Measurements from ENCODE around the gene FAM83E. TPM values are rescaled to one million over a fixed set of nuclear protein-coding genes. Genes with fewer than 3 reads are reported as not detected.
A peak's percentile ranks its signal among the peaks of the same experiment; 100 is the strongest.

FAM83E gene
- total RNA-seq, 6 donors from 2014 or later, result 24.0 to 87.3 (median 43.3) TPM

DNA sequence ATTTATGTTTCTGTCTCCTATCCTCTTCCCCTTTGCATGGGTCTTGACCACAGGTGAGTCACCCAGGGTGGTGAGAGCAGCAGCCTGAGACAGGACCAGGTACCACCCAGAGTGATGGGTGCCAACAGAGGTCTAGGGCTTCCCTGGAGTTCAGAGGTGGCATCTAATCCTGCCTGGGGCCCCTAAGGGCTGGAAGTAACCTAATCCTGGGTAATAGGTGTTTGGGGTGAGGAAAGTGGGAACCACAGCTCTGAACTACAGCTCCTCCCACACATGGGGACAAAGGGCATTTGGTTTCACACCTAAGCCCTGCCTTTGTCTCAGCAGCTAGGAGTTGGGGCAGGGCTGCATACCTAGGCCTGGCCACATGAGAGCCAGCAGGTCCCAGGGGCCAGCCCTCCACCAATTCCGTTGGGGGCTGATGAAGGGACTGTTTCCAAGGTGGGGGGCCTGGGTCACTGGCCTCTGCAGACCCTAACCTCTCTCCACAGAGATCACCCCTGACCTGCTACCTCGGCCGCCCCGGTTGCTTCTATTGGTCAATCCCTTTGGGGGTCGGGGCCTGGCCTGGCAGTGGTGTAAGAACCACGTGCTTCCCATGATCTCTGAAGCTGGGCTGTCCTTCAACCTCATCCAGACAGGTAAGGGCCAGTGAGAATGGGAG is 12.5 kb upstream of the FAM83E start:
- H3K36me3 ChIP-seq, result peaks cover 0 to 25% (median 6%) of the 10 kb centered on the region in 4 donors
- H3K9me3 ChIP-seq, result no peaks in the 10 kb centered on the region
- no peak for DNase-seq
- no peak for ATAC-seq (ENCODE audit: low FRiP score in 2 of 2)
- peaks cover 41 to 55% (median 52%) of the 10 kb centered on the region in 4 donors for H3K4me1 ChIP-seq
- H3K4me3 ChIP-seq, result no peak overlapping the region
- TF ChIP-seq POLR2AphosphoS5 (IDR thresholded peaks at IDR 0.05), result no peak
- no peak for TF ChIP-seq POLR2A (IDR thresholded peaks at IDR 0.05)
- TF ChIP-seq EP300 (IDR thresholded peaks at IDR 0.05), result no peak
- no peak for TF ChIP-seq CTCF (IDR thresholded peaks at IDR 0.05)
- no peaks in the 10 kb centered on the region for H3K27me3 ChIP-seq
- peak overlapping the region in 1 of 4 donors; percentile 17 for H3K27ac ChIP-seq
- WGBS, 2 donors, result 80 to 82% methylated on average over 1 to 6 of the region's 6 CpGs

DNA sequence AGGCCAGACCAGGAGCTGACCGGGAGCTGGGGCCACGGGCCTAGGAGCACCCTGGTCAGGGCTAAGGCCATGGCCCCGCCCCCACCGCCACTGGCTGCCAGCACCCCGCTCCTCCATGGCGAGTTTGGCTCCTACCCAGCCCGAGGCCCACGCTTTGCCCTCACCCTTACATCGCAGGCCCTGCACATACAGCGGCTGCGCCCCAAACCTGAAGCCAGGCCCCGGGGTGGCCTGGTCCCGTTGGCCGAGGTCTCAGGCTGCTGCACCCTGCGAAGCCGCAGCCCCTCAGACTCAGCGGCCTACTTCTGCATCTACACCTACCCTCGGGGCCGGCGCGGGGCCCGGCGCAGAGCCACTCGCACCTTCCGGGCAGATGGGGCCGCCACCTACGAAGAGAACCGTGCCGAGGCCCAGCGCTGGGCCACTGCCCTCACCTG is 11.0 kb upstream of the FAM83E start:
- peaks cover 26 to 46% (median 39%) of the 10 kb centered on the region in 4 donors for H3K4me1 ChIP-seq
- no peaks in the 10 kb centered on the region for H3K27me3 ChIP-seq
- no peaks in the 10 kb centered on the region for H3K9me3 ChIP-seq
- H3K36me3 ChIP-seq, result peaks cover 0 to 25% (median 9%) of the 10 kb centered on the region in 4 donors
- whole genome bisulfite sequencing, 2 donors, result 94 to 97% methylated on average over 19 to 21 of the region's 30 CpGs
- DNase-seq, result peak in 1 of 2 donors; percentile 86
- no peak for TF ChIP-seq CTCF (IDR thresholded peaks at IDR 0.05)
- TF ChIP-seq POLR2AphosphoS5 (IDR thresholded peaks at IDR 0.05), result no peak
- TF ChIP-seq EP300 (IDR thresholded peaks at IDR 0.05), result no peak
- TF ChIP-seq POLR2A (IDR thresholded peaks at IDR 0.05), result no peak
- H3K27ac ChIP-seq, result peak overlapping the region in 1 of 4 donors; percentile 87
- no peak for ATAC-seq (ENCODE audit: low FRiP score in 2 of 2)
- no peak overlapping the region for H3K4me3 ChIP-seq

- Histone ChIP-seq H3K36me3 (peaks cover 0 to 24% (median 10%) of the 10 kb centered on the region in 4 donors), H3K27ac (peak overlapping the region; percentile 32 to 88 (median 84)), H3K4me3 (peak overlapping the region in 3 of 4 donors; percentile 44 to 57 (median 53)), H3K9me3 (no peaks in the 10 kb centered on the region), H3K27me3 (no peaks in the 10 kb centered on the region), H3K4me1 (peaks cover 21 to 42% (median 33%) of the 10 kb centered on the region in 4 donors)
- WGBS, 2 donors, result 67 to 69% methylated on average over 23 to 24 of the region's 24 CpGs
- ATAC-seq (ENCODE audit: low FRiP score in 2 of 2) (no peak), DNase-seq (peak in 1 of 2 donors; percentile 24)
- TF ChIP-seq EP300 (IDR thresholded peaks at IDR 0.05), result no peak
- no peak for TF ChIP-seq POLR2AphosphoS5 (IDR thresholded peaks at IDR 0.05)
- TF ChIP-seq POLR2A (IDR thresholded peaks at IDR 0.05), result no peak
- TF ChIP-seq CTCF (IDR thresholded peaks at IDR 0.05), result no peak
These were observed 10.2 kb upstream of the FAM83E start for GRCh38 chr19:48624791-48625723.

DNA sequence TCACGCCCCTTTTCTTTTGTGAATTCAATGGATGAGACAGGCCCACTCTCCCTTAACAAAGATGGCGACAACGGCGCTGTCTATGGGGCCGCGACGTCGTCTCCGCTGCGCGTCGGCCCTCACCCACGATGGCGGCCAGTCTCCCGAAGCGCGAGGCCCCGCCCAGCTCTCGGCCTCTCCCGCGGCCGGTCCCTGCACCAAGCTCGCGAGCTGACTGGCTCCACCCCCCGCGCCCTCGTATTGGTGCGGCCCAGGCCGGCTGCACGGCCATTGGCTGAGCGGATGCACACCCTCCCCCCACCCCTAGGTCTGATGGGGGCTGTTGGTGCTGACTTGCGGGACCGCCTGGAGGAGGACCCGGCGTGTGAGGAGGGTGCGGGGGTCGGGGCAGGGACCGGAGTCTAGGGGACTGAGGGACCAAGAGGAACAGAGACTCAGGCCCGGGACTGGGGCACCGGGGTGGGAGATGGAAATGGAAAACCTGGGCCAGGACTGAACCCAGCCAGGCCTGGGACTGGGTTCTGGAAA is 9.3 kb upstream of the FAM83E start:
- peak; percentile 92 to 94 for ATAC-seq (ENCODE audit: low FRiP score in 2 of 2)

More for the DNA sequence above, 9.3 kb upstream of the FAM83E start:
- peak in 2 of 4 donors; percentile 18 to 34 for TF ChIP-seq POLR2A (IDR thresholded peaks at IDR 0.05)
- TF ChIP-seq EP300 (IDR thresholded peaks at IDR 0.05), result no peak
- TF ChIP-seq POLR2AphosphoS5 (IDR thresholded peaks at IDR 0.05), result peak; percentile 20 to 56
- peak in 1 of 6 experiments; percentile 29 for TF ChIP-seq CTCF (IDR thresholded peaks at IDR 0.05)
- no peaks in the 10 kb centered on the region for H3K27me3 ChIP-seq
- H3K9me3 ChIP-seq, result no peaks in the 10 kb centered on the region
- WGBS, 2 donors, result 2 to 3% methylated on average over 19 to 25 of the region's 40 CpGs
- H3K4me1 ChIP-seq, result peaks cover 24 to 43% (median 32%) of the 10 kb centered on the region in 4 donors
- H3K27ac ChIP-seq, result peak overlapping the region; percentile 32 to 88 (median 84)
- H3K4me3 ChIP-seq, result peak overlapping the region; percentile 28 to 57 (median 48)
- H3K36me3 ChIP-seq, result peaks cover 0 to 19% (median 9%) of the 10 kb centered on the region in 4 donors
- DNase-seq, result peak; percentile 99

All from upper lobe of left lung (tissue), 6 donors.